EH (cell line): ENCODE results near the gene KCNQ1.

Experiments used
- DNase-seq: peaks from one replicate; pipeline ENCODE4 v3.0.0-alpha.2; 2015; ENCODE audit warnings: low read depth

The KCNQ1 gene

GRCh38 chr11:2511421-2512369 lies 66.9 kb downstream of the KCNQ1 start:
- no peak for DNase-seq

GRCh38 chr11:2512431-2513407 lies 67.9 kb downstream of the KCNQ1 start:
- no peak for DNase-seq

- no peak for DNase-seq
Measured at GRCh38 chr11:2513441-2513840, 68.6 kb downstream of the KCNQ1 start.

GRCh38 chr11:2515401-2516275 lies 70.8 kb downstream of the KCNQ1 start:
- no peak for DNase-seq

- no peak for DNase-seq
Measured at GRCh38 chr11:2516276-2517015, 71.6 kb downstream of the KCNQ1 start.

GRCh38 chr11:2517016-2517385 lies 72.2 kb downstream of the KCNQ1 start:
- no peak for DNase-seq

GRCh38 chr11:2517386-2518064 lies 72.7 kb downstream of the KCNQ1 start:
- DNase-seq: no peak

GRCh38 chr11:2518111-2518982 lies 73.5 kb downstream of the KCNQ1 start:
- no peak for DNase-seq

- no peak for DNase-seq
Measured at GRCh38 chr11:2518983-2519340, 74.2 kb downstream of the KCNQ1 start.

GRCh38 chr11:2519517-2519861 lies 74.7 kb downstream of the KCNQ1 start:
- no peak for DNase-seq

- no peak for DNase-seq
Measured at GRCh38 chr11:2519862-2520735, 75.3 kb downstream of the KCNQ1 start.

GRCh38 chr11:2520736-2521035 lies 75.9 kb downstream of the KCNQ1 start:
- DNase-seq: no peak

GRCh38 chr11:2521081-2521732 lies 76.4 kb downstream of the KCNQ1 start:
- DNase-seq: no peak

GRCh38 chr11:2521733-2522630 lies 77.2 kb downstream of the KCNQ1 start:
- DNase-seq: no peak

- DNase-seq: no peak
Measured at GRCh38 chr11:2522631-2523255, 77.9 kb downstream of the KCNQ1 start.

GRCh38 chr11:2523821-2524391 lies 79.1 kb downstream of the KCNQ1 start:
- DNase-seq: no peak
